Breast epithelium (tissue), 4 donors: Measurements from ENCODE around the gene SLC50A1. TPM values are rescaled to one million over a fixed set of nuclear protein-coding genes. Genes with fewer than 3 reads are reported as not detected.

ENCODE experiments used
- DNase-seq, 2 donors: peaks; one replicate each; pipeline ENCODE4 v3.0.0-alpha.2; 2019; ENCODE audit warnings: low spot score in 2 of 2
- H3K27ac ChIP-seq, 2 donors: fragments of 200-600 bp; sonication (generic) in 1 of 2; one replicate each; pipeline ENCODE4 v1.5.1; 2016 to 2019; ENCODE audit warnings: mild to moderate bottlenecking in 1 of 2
- H3K27me3 ChIP-seq, 2 donors: fragments of 200-600 bp; sonication (generic) in 1 of 2; one replicate each; pipeline versions ENCODE4 v1.5.1 to v1.6.0; 2017 to 2019; ENCODE audit warnings: control low read depth in 1 of 2, mild to moderate bottlenecking in 1 of 2
- H3K36me3 ChIP-seq: fragments of 200-600 bp; one replicate; pipeline ENCODE4 v1.5.1; 2019
- H3K4me1 ChIP-seq, 2 donors: fragments of 200-600 bp; sonication (generic); one replicate each; pipeline ENCODE4 v1.5.1; 2016 to 2019; ENCODE audit warnings: control low read depth in 1 of 2
- H3K4me3 ChIP-seq, 3 donors: fragments of 200-600 bp; sonication (generic); 1 replicate in 2 of 3; 2 replicates in 1 of 3; pipeline ENCODE4 v1.5.1; 2016 to 2019; ENCODE audit warnings: mild to moderate bottlenecking in 3 of 3, moderate library complexity in 2 of 3
- H3K9me3 ChIP-seq, 2 donors: fragments of 200-600 bp; sonication (generic) in 1 of 2; one replicate each; pipeline ENCODE4 v1.5.1; 2016 to 2019; ENCODE audit warnings: control low read depth in 1 of 2
- CTCF ChIP-seq, 3 donors: fragments of 450-650 bp; IDR thresholded peaks; one replicate each; pipeline ENCODE4 v1.5.1; 2016 to 2017; ENCODE audit warnings: antibody characterized with exemption in 3 of 3, mild to moderate bottlenecking in 3 of 3, moderate library complexity in 3 of 3
- POLR2A ChIP-seq: fragments of 450-650 bp; IDR thresholded peaks from one replicate; pipeline ENCODE4 v1.6.1; 2016; ENCODE audit warnings: antibody characterized with exemption, mild to moderate bottlenecking, moderate library complexity
- POLR2AphosphoS5 ChIP-seq, 3 donors: sonication (generic); formaldehyde crosslinking; IDR thresholded peaks; one replicate each; pipeline ENCODE4 v1.6.1; 2017; ENCODE audit warnings: antibody characterized with exemption in 3 of 3
- intact Hi-C: fragments of 100-400 bp; cut with DNase I; formaldehyde crosslinking; loops from one replicate; pipeline ENCODE4 v1.15.1; 2023; ENCODE audit warnings: low total_unique reads
- total RNA-seq, 3 donors: library from RNA; depleted of rRNA; stranded (reverse); fragments of >200 nt; gene quantifications; one replicate each; pipeline ENCODE4 v1.1.0, GENCODE V29; 2016

The SLC50A1 gene
- total RNA-seq, 3 donors from 2014 or later = 25.0 to 32.4 (median 28.5) TPM

- no peak for DNase-seq
- peak overlapping the region; percentile 87 to 91 for H3K27ac ChIP-seq
- intact Hi-C loops = no loop called here
- H3K27me3 ChIP-seq = no peaks in the 10 kb centered on the region
- no peaks in the 10 kb centered on the region for H3K9me3 ChIP-seq
- H3K4me3 ChIP-seq = no peak overlapping the region
- peaks cover 0 to 14% of the 10 kb centered on the region in 2 donors for H3K4me1 ChIP-seq
- no peaks in the 10 kb centered on the region for H3K36me3 ChIP-seq
- TF ChIP-seq CTCF (IDR thresholded peaks at IDR 0.05) (no peak), POLR2A (no peak), POLR2AphosphoS5 (IDR thresholded peaks at IDR 0.05) (no peak)
Measured at GRCh38 chr1:155186794-155187455, 51.3 kb downstream of the SLC50A1 start.

GRCh38 chr1:155187456-155187891 lies 51.8 kb downstream of the SLC50A1 start:
- DNase-seq = no peak
- Histone ChIP-seq H3K9me3 (no peaks in the 10 kb centered on the region), H3K27ac (peak overlapping the region; percentile 87 to 91), H3K4me1 (peaks cover 0 to 14% of the 10 kb centered on the region in 2 donors), H3K27me3 (no peaks in the 10 kb centered on the region), H3K36me3 (no peaks in the 10 kb centered on the region), H3K4me3 (no peak overlapping the region)
- intact Hi-C loops = no loop called here
- TF ChIP-seq CTCF (IDR thresholded peaks at IDR 0.05) = no peak
- TF ChIP-seq POLR2A = no peak
- TF ChIP-seq POLR2AphosphoS5 (IDR thresholded peaks at IDR 0.05) = no peak

GRCh38 chr1:155188268-155188667 lies 52.6 kb downstream of the SLC50A1 start:
- TF ChIP-seq POLR2AphosphoS5 (IDR thresholded peaks at IDR 0.05) (no peak), POLR2A (no peak), CTCF (IDR thresholded peaks at IDR 0.05) (no peak)
- H3K4me1 ChIP-seq = peaks cover 0 to 14% of the 10 kb centered on the region in 2 donors
- peak overlapping the region in 1 of 2 donors; percentile 91 for H3K27ac ChIP-seq
- H3K36me3 ChIP-seq = no peaks in the 10 kb centered on the region
- H3K27me3 ChIP-seq = no peaks in the 10 kb centered on the region
- no peak overlapping the region for H3K4me3 ChIP-seq
- no peaks in the 10 kb centered on the region for H3K9me3 ChIP-seq
- DNase-seq = no peak
- intact Hi-C loops = no loop called here

Other genes starting within 250 kb of the SLC50A1 start
- gene PMVK, start 199.1 kb upstream of the SLC50A1 start, total RNA-seq = 10 to 100 TPM; 15.0 to 16.7 (median 16.4) TPM
- 100 to 1,000 TPM in 2 of 3 donors, 10 to 100 TPM in 1; 79.3 to 156 (median 105) TPM for gene PBXIP1, start 179.8 kb upstream of the SLC50A1 start, total RNA-seq
- gene PYGO2, start 174.1 kb upstream of the SLC50A1 start, total RNA-seq = 10 to 100 TPM; 14.6 to 26.2 (median 20.3) TPM
- gene SHC1, start 165.1 kb upstream of the SLC50A1 start, total RNA-seq = 100 to 1,000 TPM in 2 of 3 donors, 10 to 100 TPM in 1; 94.4 to 177 (median 134) TPM
- 100 to 1,000 TPM in 1 of 3 donors, 10 to 100 TPM in 2; 44.6 to 104 (median 47.3) TPM for gene CKS1B, start 161.2 kb upstream of the SLC50A1 start, total RNA-seq
- gene FLAD1, start 152.5 kb upstream of the SLC50A1 start, total RNA-seq = 10 to 100 TPM; 27.0 to 42.7 (median 39.3) TPM
- gene LENEP, start 142.3 kb upstream of the SLC50A1 start, total RNA-seq = not detected
- 10 to 100 TPM; 45.6 to 82.5 (median 53.4) TPM for gene ZBTB7B, start 133.1 kb upstream of the SLC50A1 start, total RNA-seq
- gene DCST2, start 102.1 kb upstream of the SLC50A1 start, total RNA-seq = 1 to 10 TPM in 2 of 3 donors, under 1 TPM in 1; 0.48 to 4.4 (median 3.3) TPM
- gene DCST1, start 102.0 kb upstream of the SLC50A1 start, total RNA-seq = under 1 TPM; 0.16 to 0.66 (median 0.44) TPM
- 100 to 1,000 TPM in 2 of 3 donors, 10 to 100 TPM in 1; 97.8 to 155 (median 109) TPM for gene ADAM15, start 84.5 kb upstream of the SLC50A1 start, total RNA-seq
- gene EFNA4, start 72.1 kb upstream of the SLC50A1 start, total RNA-seq = 10 to 100 TPM in 2 of 3 donors, 1 to 10 TPM in 1; 4.8 to 26.6 (median 23.9) TPM
- 1 to 10 TPM; 1.6 to 7.2 (median 6.6) TPM for gene EFNA3, start 57.0 kb upstream of the SLC50A1 start, total RNA-seq
- 100 to 1,000 TPM in 2 of 3 donors, 10 to 100 TPM in 1; 18.7 to 163 (median 120) TPM for gene EFNA1, start 8.0 kb upstream of the SLC50A1 start, total RNA-seq
- gene DPM3, start 4.7 kb downstream of the SLC50A1 start, total RNA-seq = 10 to 100 TPM; 53.7 to 69.4 (median 68.2) TPM
- gene KRTCAP2, start 37.5 kb downstream of the SLC50A1 start, total RNA-seq = 100 to 1,000 TPM; 104 to 147 (median 131) TPM
- gene TRIM46, start 38.0 kb downstream of the SLC50A1 start, total RNA-seq = 1 to 10 TPM in 1 of 3 donors, under 1 TPM in 1, not detected in 1; 0.98 to 1.5 TPM
- 10 to 100 TPM; 17.3 to 27.5 (median 25.9) TPM for gene THBS3, start 72.0 kb downstream of the SLC50A1 start, total RNA-seq
- 10 to 100 TPM; 41.1 to 50.8 (median 44.8) TPM for gene MTX1, start 72.8 kb downstream of the SLC50A1 start, total RNA-seq
- 10 to 100 TPM in 2 of 3 donors, 1 to 10 TPM in 1; 8.2 to 12.1 (median 10.2) TPM for gene ENTREP3, start 119.6 kb downstream of the SLC50A1 start, total RNA-seq
- gene SCAMP3, start 126.5 kb downstream of the SLC50A1 start, total RNA-seq = 10 to 100 TPM; 64.9 to 72.0 (median 68.3) TPM
- 10 to 100 TPM; 29.1 to 53.4 (median 48.7) TPM for gene CLK2, start 137.7 kb downstream of the SLC50A1 start, total RNA-seq
- 1 to 10 TPM; 1.3 to 2.3 (median 2.3) TPM for gene HCN3, start 141.6 kb downstream of the SLC50A1 start, total RNA-seq
- under 1 TPM in 1 of 3 donors, not detected in 2; 0.33 TPM for gene PKLR, start 165.6 kb downstream of the SLC50A1 start, total RNA-seq
- gene FDPS, start 173.0 kb downstream of the SLC50A1 start, total RNA-seq = 100 to 1,000 TPM in 1 of 3 donors, 10 to 100 TPM in 2; 84.2 to 102 (median 93.1) TPM
- gene RUSC1, start 185.0 kb downstream of the SLC50A1 start, total RNA-seq = 10 to 100 TPM; 14.1 to 22.4 (median 14.4) TPM